Effector CD4-positive, alpha-beta T cell (primary cell): ENCODE data around the gene PDHX.
"Not testable (repeated sequence)": the region's sequence is repeated elsewhere in the genome, so short reads cannot be mapped to it uniquely, and the experiment has no call there.

Experiments
- DNase-seq: peaks from one replicate; pipeline ENCODE4 v3.0.0-alpha.2; 2020

Gene PDHX

DNA sequence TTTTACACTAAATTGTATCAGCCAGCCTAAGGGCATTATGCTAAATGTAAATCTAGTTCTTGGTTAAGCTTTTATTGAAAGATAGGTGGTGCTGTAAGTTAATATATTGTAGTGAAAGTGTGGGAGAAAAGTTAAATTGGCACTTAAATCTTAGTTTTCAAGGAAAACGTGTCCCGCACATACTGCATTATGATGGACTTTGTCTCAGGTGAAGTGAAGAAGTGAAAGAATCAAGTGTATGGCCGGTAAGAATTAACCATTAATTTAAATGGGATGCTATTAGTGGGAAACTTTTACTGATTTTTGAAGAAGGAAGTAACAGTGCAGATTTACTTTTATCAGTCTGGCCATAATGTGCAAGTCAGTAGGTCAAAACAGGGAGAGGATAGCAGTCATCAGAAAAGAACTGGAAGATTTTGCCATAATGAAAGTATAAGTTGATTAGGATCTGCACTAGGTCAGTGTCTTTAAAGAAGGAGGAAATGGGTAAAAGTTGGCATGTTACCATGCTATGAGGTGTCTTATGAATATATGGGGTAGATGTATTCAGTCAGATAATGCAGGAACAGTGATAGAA is 81.6 kb downstream of the PDHX start:
- DNase-seq, result no peak

DNA sequence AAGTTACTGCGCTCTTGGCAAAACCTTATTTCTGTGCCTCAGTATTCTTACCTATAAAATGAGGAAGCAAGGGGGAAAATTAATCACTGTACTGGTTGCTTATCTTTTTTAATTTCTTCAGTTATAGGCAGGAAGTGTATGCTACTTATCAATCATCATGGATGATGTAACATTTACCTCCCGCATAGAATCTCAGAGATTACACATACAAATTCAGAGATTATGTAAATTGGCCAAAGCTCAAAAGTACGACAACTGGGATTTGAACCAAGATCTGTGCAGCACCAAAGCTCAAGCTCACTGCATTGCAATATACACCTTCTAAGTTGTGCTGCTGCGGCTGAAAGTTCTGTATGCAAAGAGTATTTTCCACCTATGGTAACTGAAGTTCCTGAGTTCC is 83.0 kb downstream of the PDHX start:
- no peak for DNase-seq

DNA sequence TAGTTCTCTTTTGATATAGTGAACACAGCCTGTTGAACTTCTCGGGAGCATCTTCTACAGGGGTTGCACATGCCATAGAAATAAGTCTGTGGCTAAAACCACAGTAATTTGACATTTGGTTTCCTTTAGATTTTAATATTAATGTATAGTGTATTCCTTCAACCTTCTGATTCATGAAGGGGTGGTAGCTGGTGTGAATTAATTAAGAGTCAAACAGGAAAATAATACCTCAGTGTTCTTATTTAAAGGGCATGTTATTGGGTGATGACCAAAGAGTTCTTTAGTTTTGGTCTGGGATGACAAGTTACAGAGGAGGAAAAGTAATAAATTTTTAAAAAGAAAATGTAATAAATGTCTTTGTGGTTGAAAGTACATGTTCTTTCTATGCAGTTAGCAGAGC is 86.8 kb downstream of the PDHX start:
- no peak for DNase-seq

DNA sequence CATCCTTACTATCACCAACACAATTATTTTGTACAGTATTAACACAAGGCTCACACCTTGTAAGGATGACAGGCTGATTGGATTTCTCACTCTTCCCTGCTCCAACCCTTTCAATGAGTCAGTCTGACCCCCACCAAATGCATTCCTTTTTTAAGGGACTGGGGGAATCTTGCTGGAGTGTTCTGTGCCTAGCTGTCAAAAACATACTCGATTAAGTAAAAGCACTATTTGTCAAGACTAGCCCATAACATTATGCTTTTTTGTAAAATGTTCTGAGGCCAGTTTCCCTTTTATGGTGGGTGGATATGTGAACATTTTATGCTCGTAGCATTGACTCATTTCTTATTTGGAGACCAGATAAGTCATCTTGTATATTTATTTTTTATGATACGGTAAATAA is 87.2 kb downstream of the PDHX start:
- no peak for DNase-seq

DNA sequence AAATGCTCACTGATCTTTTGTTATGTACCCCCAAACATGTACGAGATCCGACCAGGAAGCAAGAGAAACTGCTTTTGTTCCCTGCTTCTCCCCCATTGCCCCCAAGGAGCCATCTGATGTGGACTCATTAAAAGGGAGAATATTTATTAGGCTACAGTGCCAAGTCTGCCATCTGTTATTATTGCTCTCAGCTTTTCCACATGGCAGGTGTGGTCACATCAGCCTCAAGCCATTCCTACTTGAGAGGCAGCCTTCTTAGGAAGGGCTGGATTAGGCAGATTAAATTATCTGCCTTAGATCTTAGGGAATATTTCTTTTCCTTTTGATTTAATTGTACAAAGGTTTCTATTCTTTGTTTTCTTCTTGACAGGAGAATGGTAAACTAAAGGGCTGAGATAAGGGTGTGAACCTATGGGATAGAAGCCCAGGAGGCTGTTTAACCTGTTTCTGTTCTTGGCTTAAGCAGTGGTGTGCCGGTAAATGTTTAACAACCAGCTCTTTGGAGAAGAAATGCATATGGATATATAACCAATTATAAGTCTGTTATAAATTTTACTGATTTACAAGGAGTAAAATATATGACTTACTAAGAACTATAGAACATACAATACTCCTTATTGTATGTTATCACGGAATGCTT is 88.8 kb downstream of the PDHX start:
- DNase-seq, result no peak

DNA sequence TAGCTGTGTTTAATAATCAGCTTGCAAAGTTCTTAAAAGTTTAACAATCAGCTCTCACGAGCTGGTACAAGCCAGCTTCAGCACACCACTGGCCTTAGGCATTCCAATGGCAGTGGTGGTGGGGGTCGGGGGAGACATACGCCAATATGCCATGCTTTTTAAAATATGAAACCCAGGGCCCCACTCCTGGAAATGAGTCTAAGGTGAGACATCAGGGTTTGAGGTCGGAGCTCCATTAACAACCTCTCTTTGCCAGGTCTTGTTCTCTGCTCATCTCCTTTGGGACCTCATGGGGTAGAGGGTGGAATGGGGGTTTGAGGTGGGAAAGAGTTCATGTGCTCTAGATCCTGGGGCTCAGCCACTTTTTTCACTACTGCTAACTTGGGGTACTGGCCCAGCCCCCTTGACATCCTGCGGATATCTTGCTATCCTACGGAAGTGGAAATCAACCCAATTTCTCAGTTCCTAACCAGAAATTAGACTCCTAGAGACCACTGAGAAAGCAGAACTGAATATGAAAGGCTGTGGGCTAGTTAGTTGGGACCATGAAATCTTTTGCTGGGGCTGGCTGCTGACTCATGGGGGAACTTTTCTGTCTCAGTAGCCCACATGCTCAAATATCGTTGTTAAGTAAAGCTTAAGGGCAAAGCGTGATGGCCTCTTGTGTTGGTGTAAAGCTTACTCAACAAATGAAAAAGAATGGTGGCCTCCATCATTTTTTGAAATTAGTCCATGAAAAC is 90.1 kb downstream of the PDHX start:
- DNase-seq, result peak; percentile 10

DNA sequence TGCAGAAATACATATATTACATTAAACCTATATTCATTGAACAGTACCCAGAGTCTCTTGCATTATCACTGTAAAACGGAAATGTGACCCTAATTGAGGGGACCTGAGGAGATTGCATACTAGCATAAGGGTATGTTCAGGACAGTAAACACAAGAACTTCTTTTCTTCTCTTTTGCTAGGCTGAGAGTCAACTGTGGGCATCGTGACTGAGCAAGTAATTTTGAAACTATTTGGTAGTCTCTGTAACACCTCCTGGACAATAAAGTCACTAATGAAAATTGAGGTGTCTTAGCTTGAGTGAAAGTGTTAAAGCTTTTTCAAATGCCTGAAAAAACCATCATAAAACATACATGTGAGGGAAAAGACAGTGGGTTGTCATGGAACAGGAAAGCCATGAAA is 90.9 kb downstream of the PDHX start:
- DNase-seq, result no peak

DNA sequence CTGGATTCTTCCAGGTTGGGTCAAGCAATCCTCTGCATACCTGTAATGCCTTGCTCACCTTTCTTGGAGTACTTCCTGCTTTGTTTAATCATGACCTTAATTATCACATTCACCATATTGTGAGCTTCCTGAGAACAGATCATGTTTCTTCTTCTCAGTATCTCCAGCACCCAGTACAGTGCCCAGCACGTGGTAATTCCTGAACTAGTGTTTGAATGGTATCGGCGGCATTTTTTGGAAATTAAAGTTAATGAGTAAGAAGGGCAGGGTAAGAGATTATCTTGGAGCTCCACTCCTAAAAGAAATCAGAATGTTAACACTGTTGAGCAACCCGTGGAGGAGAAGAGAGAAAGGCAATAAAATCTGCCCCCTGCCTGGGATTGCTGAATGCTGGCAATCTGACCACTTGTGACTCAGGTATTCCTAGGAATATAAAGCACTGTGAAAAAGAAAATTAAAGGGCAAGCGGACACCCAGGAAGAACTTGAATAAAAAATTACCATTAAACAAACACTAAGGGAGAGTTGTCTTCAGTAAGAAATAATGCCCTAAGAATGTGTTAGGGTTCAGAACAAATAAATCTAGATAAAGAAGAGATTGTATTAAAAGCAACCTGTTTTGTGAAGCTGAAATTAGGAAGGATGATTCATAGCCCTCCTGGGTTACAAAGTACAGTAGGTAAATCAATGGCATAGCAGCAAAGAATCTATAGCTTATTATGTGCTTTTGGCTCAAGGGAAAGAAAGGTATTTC is 92.9 kb downstream of the PDHX start:
- DNase-seq, result no peak

DNA sequence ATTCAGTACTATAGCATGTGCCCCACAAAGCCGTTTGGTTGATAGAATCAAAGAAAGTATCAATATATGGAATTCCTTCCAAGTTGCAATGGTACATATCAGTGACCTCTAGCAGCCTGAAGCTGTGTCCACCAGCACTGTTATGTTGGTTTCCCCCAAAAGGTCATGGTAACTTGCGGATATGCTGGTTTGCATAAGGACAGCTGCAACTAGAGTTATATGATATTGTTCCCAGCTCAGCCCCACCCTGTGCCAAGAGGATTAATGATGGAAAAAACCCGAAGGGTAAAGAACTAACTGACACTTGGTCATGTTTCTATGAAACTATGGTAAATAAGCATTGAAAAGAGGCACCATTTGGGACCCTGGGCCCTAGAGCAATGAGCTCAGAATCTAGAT is 93.5 kb downstream of the PDHX start:
- DNase-seq, result no peak

DNA sequence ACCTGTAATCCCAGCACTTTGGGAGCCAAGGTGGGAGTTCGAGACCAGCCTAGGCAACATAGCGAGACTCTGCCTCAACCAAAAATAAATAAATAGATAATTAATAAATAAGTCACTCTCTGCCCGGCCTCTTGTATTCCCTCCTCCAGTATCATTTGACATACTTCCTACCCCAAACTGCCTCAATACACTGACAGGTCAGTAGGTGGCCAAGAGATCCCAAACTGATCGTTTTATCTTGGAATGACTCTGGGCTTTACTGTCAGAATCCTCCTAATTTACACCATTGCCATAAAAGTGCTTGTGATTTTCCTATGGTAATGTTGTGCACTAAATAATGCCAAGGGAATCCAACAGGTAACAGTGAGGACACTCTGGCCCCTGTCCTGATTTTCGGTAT is 94.2 kb downstream of the PDHX start:
- no peak for DNase-seq

DNA sequence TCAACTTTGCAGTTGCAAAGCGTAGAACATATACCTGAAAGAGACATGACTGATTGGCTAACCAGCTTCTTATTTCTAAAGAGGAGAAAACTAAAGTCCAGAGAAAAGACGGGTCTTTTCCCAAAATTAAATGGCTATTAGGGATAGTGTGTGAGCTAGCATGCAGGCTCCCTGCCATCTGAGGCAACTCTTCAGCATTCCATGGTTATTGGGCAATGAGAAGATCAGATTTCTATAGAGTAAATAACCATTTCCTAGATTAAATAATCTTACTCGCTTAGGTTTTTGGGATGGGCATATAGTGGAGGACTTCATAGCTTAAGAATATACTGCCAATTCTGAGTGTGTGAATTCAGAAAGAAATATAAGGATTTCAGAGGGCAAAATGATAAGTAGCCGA is 95.0 kb downstream of the PDHX start:
- no peak for DNase-seq

DNA sequence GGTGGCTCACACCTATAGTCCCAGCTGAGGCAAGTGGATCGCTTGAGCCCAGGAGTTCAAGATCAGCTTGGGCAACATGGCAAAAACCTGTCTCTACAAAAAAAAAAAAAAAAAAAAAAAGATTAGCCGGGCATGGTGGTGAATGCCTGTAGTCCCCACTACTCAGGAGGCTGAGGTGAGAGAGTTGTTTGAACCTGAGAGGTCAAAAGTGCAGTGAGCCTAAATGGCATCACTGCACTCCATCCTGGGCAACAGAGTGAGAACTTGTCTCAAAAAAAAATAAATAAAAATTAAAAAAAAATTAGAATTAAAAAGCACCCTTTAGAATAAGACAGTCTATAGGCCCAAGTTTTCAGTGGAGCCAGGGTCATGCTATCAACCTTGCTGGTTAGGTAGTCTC is 95.5 kb downstream of the PDHX start:
- no peak for DNase-seq

DNA sequence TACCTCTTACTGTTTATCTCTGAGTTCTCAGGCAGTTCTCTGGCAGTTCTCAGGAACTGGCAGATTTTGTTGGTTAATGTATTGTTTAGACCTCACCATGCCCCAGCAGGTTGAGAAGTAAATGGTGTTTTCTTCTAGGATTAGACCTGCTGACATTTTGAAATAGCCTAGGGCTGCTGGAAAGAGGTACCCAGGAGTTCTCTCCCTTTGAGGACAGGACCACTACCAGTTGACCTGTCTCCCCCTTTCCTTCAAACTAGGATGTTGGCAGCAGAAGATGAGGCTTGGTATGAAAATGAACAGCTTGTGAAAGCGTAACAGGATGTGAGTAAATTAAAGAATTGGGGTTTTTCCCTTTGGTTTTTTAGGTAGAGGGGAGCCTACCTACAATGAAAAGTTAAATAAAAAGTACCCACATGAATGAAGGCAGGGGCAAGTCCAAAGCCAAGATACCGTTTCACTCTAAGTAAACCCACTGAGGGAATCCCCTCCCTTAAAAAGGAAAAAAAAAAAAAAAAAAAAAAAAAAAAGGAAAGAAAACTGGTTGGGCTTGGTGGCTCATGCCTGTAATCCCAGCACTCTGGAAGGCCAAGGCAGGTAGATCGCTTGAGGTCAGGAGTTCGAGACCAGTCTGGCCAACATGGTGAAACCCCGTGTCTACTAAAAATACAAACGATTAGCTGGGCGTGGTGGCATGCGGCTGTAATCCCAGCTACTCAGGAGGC is 96.2 kb downstream of the PDHX start:
- DNase-seq, result peak; percentile 13

DNA sequence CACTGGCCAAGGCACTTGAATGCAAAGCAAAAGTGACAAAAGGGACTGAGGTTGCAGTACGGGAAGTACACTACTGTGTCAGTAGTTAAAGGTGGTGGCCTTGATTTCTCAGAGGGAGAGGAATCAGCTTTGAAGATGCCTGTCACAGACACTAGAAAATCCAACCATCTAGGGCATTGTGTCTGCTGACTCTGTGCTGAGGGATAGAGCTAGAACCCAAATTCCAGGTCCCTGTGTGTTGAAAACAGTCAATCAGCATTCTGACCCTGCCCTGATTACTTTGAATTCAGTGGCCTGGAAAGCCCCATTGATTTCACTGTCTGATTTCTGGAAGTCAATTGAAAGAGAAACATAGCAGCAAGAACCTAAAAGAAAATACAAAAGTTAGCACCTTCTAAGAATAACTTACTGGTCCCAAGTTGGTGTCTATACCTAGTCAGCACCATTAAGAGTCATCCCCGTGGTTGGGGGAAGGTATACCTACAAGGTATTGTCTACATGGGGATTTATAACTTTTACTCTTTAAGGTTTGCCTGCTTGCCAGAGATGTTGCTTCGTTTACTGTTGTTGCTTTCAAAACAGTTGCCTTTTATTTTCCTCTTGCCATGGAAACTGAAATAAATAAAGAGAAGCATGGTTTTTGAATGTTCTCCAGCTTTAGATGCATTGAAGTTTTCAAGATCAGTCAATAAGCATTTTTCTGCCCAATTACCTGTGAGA is 97.3 kb downstream of the PDHX start:
- DNase-seq, result peak; percentile 48

DNA sequence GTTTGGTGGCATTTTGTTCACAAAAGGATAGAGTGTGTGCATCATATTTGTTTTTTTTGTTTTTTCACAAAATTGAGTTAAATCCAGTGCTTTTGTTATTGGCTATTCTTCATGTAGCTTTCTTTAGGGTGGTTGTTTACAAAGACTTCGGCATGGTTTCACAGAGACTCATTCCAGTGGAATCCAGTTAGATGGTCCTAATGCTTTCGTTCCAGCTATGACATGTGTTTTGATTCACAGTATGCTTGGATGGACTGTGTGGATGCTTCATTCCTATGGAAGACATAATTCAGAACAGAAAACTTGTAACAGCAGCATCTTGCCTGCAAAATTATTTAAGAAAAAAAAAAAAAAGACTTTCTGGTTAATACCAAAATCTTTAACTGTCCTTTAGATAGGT is 97.9 kb downstream of the PDHX start:
- DNase-seq, result no peak

DNA sequence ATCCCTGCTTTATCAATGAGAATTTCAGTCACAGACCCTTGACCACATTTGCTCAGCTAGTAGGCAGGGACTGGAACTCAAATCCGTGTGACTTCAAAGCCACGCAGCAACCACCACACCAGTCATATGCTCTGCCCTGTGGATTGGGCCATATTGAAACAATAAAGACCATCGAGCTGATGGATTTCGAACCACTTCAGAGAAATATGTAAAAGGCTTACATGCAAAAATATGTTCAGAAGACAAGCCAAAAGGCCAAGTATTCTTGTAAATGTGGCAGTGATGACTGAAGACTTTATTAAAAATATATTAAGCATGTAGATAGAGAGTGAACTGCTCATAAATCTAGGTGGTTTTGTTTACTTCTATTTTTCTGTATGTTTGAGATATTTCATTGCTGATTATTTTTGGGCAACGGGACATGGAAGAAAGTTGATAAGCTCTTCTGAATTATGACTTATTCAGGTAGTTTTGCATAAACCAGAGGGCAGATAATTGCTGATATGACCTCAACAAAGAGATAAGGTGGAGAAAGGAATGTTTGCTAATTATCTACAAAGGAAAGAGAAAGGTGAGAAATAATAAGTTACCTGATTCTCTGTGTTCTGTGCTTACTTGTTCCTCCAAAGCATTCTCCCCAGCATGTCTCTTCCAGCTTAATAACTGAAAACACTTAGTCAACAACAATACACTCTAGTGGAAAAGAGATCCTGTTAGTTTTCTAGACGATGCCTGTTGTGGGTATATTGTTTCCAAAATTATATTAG is 99.4 kb downstream of the PDHX start:
- no peak for DNase-seq

DNA sequence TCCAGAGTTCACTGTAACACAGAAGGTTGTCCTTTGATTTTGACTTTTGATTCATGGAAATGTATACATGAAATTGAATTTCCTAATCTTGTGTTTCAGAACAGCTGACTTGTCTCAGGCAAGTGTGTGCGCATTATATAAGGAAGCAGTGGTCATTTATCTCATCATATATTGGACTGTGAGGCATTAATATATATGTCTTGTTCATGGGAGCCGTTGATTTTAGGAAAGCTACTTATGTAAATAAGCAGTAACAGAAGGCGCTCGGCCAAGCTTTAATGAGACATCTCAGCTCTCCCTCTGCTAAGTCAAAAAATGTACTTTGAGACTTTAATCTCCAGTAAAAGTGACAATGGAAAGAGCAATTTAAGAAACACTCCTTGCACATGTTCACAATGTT is 100.5 kb downstream of the PDHX start:
- DNase-seq, result no peak

DNA sequence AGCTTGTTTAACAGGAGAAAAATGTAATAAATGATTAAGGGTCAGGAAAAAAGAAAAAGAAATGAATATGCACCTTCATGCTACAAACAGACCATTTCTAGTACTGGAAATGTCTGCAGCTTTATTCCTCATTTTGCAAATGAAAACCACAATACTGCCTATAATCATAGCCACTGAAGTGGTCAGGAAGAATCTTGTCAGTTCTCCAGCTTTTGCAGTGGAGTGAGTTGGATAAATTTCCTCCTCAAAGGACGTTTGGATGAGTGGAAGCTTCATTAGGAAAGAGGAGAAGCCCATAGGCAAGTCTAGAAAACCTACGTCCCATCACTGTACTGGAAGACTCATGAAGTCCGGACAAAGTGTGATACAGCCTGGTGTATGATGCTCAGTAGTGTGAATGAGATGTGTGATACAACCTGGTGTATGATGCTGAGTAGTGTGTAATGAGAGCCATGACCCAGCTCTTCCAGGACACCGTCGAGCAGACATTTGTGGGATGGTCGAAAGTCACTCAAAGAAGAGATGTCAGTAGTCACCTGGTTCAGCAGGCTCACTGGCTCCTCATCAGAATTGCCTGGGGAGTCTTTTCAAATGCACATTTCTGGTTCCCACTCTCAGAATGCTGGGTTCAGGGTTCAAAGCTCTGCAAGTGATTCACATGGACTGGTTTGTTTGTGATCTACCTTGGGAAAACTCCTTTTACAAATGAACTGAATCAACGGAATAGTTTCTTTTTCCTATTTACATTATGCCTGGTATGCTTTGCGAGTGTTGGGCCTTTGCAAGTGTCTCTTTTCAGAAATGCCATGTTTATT is 101.3 kb downstream of the PDHX start:
- DNase-seq, result no peak

DNA sequence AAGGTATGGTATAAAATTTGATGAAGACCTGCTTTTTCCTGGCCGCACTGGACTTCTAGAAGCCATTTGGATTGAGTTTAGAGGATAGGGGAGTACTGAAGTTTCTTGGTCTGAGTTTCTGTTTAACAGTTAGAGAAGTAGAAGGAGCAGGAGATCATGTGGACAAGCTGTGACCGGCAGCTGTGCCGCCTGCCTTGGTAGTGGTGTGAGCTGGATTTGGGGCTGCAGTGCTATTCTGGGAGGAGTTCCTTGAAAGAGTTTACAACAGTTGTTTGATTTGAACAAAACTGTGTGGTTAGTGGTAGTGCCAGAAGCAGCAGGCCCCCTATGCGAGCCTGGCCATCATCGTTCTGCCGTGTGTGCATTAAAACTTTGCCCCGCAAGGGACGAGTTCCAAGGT is 105.2 kb downstream of the PDHX start:
- no peak for DNase-seq

DNA sequence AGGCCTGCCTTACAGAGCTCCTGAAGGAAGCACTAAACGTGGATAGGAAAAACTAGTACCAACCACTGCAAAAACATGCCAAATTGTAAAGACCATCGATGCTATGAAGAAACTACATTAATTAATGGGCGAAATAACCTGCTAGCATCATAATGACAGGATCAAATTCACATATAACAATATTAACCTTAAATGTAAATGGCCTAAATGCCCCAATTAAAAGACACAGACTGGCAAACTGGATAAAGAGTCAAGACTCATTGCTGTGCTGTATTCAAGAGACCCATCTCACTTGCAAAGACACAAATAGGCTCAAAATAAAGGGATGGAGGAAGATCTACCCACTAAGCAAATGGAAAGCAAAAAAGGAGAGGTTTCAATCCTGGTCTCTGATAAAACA is 107.5 kb downstream of the PDHX start:
- DNase-seq, result not testable (repeated sequence)

DNA sequence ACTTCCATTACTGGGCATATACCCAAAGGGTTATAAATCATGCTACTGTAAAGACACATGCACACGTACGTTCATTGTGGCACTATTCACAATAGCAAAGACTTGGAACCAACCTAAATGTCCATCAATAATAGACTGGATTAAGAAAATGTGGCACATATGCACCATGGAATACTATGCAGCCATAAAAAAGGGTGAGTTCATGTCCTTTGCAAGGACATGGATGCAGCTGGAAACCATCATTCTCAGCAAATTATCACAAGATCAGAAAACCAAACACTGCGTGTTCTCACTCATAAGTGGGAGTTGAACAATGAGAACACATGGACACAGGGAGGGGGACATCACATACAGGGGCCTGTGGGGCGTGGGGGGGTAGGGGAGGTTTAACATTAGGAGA is 111.6 kb downstream of the PDHX start:
- DNase-seq, result not testable (repeated sequence)
